NCI-H2171 treated with DMSO at 0.1 percent for 48 hours (cell line): Measurements from ENCODE around the gene C4A.
A peak's percentile ranks its signal among the peaks of the same experiment; 100 is the strongest.
"Not testable (repeated sequence)": the region's sequence is repeated elsewhere in the genome, so short reads cannot be mapped to it uniquely, and the experiment has no call there.

Source experiments
- DNase-seq: peaks from one replicate; lab custom pipeline; 2025; lab: John Stamatoyannopoulos, UW

The C4A gene

GRCh38 chr6:31961616-31962015 lies 20.2 kb upstream of the C4A start:
- DNase-seq: no peak

- no peak for DNase-seq
These were observed 17.9 kb upstream of the C4A start for GRCh38 chr6:31963921-31964320.

GRCh38 chr6:31965700-31966099 lies 16.2 kb upstream of the C4A start:
- no peak for DNase-seq

- no peak for DNase-seq
These were observed 15.4 kb upstream of the C4A start for GRCh38 chr6:31966506-31966905.

- DNase-seq: no peak
These were observed 14.6 kb upstream of the C4A start for GRCh38 chr6:31966997-31967925.

DNA sequence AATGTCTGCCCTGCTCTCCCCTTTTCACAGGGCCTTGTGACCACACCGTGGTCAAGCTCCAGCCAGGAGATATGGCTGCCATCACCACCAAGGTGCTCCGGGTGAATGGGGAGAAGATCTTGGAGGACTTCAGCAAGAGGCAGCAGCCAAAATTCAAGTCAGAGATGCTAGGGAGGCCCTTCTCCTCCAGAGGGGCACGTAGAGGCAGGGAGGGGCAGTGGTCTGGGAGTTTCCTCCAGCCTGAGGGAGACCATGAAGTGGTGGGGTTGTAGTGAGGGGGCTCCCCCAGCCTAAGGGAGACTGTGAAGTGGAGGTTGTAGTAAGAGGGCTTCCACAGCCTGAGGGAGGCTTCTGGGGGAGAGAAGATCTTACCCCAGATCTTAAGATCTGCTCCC lies 13.9 kb upstream of the C4A start:
- no peak for DNase-seq

GRCh38 chr6:31968326-31968725 lies 13.5 kb upstream of the C4A start:
- DNase-seq: no peak

GRCh38 chr6:31968791-31969711 lies 12.8 kb upstream of the C4A start:
- no peak for DNase-seq

GRCh38 chr6:31969712-31970603 lies 11.9 kb upstream of the C4A start:
- no peak for DNase-seq

DNA sequence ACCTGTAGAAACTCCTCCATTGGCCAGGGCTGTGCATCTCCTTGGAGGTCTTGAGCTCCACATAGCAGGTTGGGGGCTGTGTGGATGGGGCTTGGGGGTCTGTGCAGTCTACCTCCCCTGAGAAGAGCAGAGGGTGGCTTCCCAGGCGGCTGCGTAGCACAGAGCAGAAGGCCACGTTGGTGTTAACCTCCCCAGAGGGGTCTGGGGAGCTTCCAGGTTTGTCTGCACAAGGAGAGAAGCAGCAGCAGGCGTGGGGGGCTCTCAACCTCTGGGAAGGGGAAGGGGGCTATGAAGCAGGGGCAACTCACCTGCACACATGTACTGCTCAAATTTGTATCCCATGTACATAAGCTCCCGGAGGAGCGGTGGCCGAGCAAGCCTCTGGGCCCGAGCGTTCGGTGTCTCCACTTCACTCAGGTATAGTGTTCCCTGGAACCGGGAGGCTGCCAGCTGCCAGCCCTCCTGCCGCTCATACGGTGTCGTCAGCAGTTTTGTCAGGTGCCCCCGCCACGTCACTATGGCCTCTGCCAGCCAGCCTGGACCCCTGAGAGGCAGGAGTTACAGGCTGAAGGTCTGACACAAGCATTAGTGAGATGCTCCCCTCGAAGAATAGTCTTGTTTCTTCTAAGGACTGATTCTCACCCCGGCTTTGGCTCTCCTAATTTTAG lies 11.1 kb upstream of the C4A start:
- DNase-seq: peak; percentile 83

DNA sequence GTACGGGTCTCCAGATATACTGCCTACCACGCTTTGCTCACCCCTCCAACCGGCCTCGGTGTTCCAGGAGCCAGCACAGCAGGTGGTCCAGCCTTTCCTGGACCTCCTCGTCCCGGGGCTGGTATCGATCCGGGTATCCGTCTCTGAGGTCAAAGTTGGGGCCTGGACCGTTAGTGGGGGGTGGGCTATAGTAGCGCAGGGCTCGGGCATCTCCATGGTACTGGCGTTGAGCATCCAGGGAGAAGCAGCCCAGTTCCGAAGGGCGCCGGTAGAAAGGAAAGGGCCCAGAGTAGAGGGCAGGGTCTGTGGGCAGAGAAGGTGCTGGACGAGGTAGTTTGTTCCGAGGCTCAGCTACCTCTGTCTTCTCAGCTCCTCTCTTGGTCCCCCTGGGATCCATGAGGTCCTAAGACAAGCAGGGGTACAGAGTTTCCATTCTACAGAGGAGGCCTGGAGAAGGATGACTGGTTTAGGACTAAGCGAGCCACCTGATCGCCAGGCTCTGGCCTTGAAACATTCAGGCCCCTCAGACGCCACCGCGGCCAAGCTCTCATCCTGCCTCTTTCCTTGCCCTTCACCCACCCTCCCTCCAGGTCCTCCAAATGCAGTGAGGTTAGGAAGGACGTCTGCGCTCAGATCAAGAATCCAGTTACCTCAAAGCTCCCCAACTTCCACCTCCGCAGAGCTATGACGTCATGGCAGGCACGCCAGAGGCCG lies 10.4 kb upstream of the C4A start:
- no peak for DNase-seq

- DNase-seq: peak; percentile 99
These were observed 9.7 kb upstream of the C4A start, which contains the start of gene DXO for GRCh38 chr6:31971993-31972708. TSS of gene DXO (minus strand) at chr6:31972138. CDS start at chr6:31971675, 463 bp downstream.

DNA sequence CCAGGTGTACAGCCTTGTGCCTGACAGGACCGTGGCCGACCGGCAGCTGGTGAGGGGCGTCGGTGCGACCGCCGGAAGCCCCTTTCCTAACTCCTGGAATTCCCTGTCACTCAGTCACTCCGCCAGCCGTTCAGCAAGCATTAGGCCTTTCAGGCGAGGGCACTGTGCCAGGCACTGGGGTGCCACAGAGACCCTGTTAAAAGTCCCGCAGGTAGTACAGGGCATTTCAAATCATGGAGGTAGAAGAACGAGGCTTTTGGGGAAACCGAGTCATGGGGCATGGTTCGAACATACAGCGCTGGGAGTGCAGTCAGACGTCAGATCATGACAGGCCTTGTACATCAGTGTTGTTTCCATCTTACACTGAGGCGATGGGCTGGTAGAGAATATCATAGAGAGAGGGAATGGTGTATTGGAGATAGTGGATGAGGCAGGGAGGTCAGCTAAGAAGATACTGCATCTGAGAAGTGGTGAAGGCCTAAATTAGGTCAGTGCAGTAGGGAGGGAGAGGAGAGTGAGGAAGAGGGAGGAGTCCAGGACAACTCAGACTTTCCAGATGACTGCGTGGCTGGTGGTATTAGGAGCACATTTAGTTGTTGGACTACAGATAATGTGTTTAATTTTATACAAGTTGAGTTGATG lies 9.0 kb upstream of the C4A start:
- no peak for DNase-seq

DNA sequence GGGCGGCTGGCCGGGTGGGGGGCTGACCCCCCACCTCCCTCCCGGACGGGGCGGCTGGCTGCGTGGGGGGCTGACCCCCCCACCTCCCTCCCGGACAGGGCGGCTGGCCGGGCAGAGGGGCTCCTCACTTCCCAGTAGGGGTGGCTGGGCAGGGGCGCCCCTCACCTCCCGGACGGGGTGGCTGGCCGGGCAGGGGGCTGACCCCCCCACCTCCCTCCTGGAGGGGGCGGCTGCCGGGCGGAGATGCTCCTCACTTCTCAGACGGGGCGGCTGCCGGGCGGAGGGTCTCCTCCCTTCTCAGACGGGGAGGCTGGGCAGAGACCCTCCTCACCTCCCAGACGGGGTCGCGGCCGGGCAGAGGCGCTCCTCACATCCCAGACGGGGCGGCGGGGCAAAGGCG lies 5.8 kb upstream of the C4A start:
- DNase-seq: not testable (repeated sequence)

DNA sequence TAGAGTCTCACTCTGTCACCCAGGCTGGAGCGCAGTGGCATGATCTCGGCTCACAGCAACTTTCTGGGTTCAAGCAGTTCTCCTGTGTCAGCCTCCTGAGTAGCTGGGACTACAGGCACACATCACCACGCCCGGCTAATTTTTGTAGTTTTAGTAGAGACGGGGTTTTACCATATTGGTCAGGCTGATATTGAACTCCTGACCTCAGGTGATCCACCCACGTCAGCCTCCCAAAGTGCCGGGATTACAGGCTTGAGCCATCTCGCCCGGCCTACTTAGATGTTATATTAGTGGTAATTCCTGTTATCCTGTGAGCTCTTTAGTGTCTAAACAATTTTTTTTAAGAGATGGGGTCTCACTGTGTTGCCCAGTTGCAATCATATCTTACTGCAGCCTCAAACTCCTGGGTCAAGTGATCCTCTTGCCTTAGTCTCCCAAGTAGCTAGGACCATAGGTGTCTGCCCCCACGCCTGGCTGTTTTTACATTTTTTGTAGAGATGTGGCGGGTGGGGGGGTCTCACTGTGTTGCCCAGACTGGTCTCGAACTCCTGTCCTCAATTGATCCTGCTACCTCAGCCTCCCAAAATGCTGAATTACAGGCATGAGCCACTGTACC lies 3.9 kb upstream of the C4A start:
- no peak for DNase-seq

DNA sequence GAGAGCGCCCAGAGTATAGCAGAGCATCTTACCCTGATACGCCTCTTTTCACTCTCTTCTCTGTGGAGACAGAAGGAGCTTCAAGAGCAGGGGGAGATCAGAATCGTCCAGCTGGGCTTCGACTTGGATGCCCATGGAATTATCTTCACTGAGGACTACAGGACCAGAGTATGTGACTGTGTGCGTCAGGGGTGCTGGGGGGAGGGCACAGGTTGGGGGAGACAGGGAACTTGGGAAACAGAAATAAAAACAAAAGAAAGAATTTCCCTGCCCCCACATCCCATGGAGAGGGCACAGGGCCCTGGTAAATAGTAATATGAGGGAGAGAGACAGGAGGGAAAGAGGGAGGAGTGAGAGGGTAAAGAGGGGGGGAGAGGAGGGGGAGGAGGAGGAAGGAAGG lies 3.0 kb upstream of the C4A start:
- no peak for DNase-seq

DNA sequence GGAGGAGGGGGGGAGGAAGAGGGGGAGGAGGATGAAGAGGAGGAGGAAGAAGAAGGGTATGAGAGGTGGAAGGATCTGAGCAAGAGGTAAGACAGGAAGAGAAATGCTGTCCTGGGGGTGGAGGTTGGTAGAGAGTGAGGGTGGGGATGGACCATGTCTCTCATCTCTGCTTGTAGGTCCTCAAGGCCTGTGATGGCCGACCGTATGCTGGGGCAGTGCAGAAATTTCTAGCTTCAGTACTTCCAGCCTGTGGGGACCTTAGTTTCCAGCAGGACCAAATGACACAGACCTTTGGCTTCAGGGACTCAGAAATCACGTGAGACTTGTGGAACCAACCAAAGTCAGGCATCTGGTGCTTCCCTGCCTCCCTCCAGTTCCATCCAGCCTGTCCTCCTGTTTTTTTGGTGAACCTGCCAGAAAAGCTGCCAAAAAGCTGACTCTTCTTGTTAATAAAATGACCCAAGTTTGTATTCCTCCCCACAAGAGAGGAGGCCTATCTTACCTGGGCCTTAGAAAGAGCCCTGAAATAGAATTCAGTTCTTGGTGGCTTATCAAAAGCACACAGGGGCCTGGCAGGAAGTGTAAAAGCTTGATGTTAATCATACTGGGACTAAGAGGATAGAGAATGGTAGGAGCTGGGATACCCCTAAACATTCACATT lies 2.5 kb upstream of the C4A start:
- DNase-seq: no peak

DNA sequence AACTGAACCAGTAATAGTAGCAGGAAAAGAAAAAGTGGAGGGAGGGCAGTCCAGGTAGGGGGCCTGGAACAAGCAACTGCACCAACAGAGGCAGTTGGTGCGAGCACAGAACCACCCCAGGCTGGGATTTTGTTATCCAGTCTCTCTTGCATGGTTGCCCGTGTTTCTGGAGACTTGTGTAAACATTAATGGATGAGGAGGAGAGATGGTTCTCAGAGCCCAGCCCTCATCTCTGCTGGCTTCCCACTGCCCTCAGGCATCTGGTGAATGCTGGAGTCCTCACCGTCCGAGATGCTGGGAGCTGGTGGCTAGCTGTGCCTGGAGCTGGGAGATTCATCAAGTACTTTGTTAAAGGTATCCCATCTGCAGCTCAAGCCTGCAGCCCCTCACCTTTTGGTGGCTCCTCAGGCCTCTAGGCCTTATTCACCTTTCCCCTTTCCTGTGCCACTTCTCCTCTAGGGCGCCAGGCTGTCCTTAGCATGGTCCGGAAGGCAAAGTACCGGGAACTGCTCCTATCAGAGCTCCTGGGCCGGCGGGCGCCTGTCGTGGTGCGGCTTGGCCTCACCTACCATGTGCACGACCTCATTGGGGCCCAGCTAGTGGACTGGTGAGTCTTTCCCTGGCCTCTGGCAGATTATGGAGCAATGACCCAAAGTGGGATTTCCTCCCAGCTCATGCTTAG lies 1.5 kb upstream of the C4A start:
- not testable (repeated sequence) for DNase-seq
